ENCODE measurements around the gene MPPED1. TPM values are rescaled to one million over a fixed set of nuclear protein-coding genes. Genes with fewer than 3 reads are reported as not detected.

Gene MPPED1
- total and polyA plus RNA-seq, 2 of the 13 experiments (the other 11 are each of a cell fraction or from before 2014, with no cell fraction given), result 0.77 TPM; not detected in 1

- DNase-seq (ENCODE audit: low spot score) (peak; percentile 22), ATAC-seq (peak; percentile 71), FAIRE-seq (no peak)
- H3K9ac ChIP-seq (ENCODE audit: insufficient read depth, low read depth, low read length), result no peak overlapping the region
- H3K9me3 ChIP-seq (ENCODE audit: low read length), result no peaks in the 10 kb centered on the region
- H3K4me3 ChIP-seq (replicated peaks in 1 of 3; ENCODE audit: insufficient read depth in 1 of 3, low read depth in 2 of 3, low read length in 3 of 3), result no peak overlapping the region
- no peak overlapping the region for H3K4me2 ChIP-seq (ENCODE audit: low read depth, low read length)
- no peaks in the 10 kb centered on the region for H3K36me3 ChIP-seq (replicated peaks in 1 of 2; ENCODE audit: control insufficient read depth in 1 of 2, insufficient read depth in 2 of 2, low read length in 2 of 2)
- in situ Hi-C loops (cut with HindIII; ENCODE audit: extremely low pct_ligation_motif_present, low pct_unique_long_range_greater_than_20kb), result no loop called here
- H2AFZ ChIP-seq (ENCODE audit: low read length), result no peak overlapping the region
- H4K20me1 ChIP-seq (ENCODE audit: insufficient read depth, low read length), result no peaks in the 10 kb centered on the region
- H3K27ac ChIP-seq (ENCODE audit: extremely low read length, insufficient read depth, low read length), result no peak overlapping the region
- ChIA-PET CTCF (ENCODE audit: low intra/inter-chr PET ratio, low total read pairs) (interaction anchor here (1.8 kb wide), 1 partner anchor 88 kb away, joined by 7 read pairs; no protein-coding TSS in a partner anchor), POLR2A (no interaction called here)
- intact Hi-C loops (cut with micrococcal nuclease; ENCODE audit: unreplicated experiment), result loop anchor here (1.0 kb wide), 1 partner anchor 88 kb away; no protein-coding TSS in a partner anchor
- H3K79me2 ChIP-seq (ENCODE audit: insufficient read depth, low read length), result no peaks in the 10 kb centered on the region
- no peaks in the 10 kb centered on the region; a peak in 2 of 5 replicates for H3K27me3 ChIP-seq (ENCODE audit: control insufficient read depth in 1 of 2, insufficient read depth in 2 of 2, low read length in 2 of 2)
- no TSS peak for BruUV-seq (replicated peaks)
- no peak for TF ChIP-seq RFX1 (IDR thresholded peaks at IDR 0.05)
- peak; percentile 66 for TF ChIP-seq CTCF (CRISPR knock-in tag; IDR thresholded peaks at IDR 0.05)
- no peak for TF ChIP-seq IKZF4 (CRISPR knock-in tag; IDR thresholded peaks at IDR 0.05; ENCODE audit: borderline replicate concordance, low read depth, not compliant biosample characterization)
- no peak for TF ChIP-seq KLF13 (CRISPR knock-in tag; IDR thresholded peaks at IDR 0.05)
- TF ChIP-seq XRCC5 (optimal IDR thresholded peaks at IDR 0.05; ENCODE audit: low read length), result peak; percentile 39
- TF ChIP-seq CBFB (CRISPR knock-in tag; IDR thresholded peaks at IDR 0.05), result no peak
- TF ChIP-seq NFAT5 (CRISPR knock-in tag; IDR thresholded peaks at IDR 0.05), result no peak
- TF ChIP-seq STAG1 (CRISPR knock-in tag; IDR thresholded peaks at IDR 0.05), result peak; percentile 60
- no peak for TF ChIP-seq WIZ (CRISPR knock-in tag; IDR thresholded peaks at IDR 0.05)
- no peak for TF ChIP-seq PHB2 (IDR thresholded peaks at IDR 0.05; ENCODE audit: partially characterized antibody)
- H3K4me1 ChIP-seq (ENCODE audit: insufficient read depth, low read length), result peaks cover 23% of the 10 kb centered on the region
- WGBS (ENCODE audit: low lambda C conversion rate), result 0% methylated on average over 1 of the region's 5 CpGs
Observed at GRCh38 chr22:43476341-43476740, 64.5 kb downstream of the MPPED1 start.
